HG03457 (cell line): ENCODE results near the gene RCOR2.
"Not testable (repeated sequence)": the region's sequence is repeated elsewhere in the genome, so short reads cannot be mapped to it uniquely, and the experiment has no call there.

Source experiments
- ATAC-seq: cut with Tn5 transposase; IDR thresholded peaks from one replicate; pipeline ENCODE4 v1.9.1; 2021; ENCODE audit warnings: moderate number of reproducible peaks; ENCODE audit not compliant: unreplicated experiment

The RCOR2 gene

DNA sequence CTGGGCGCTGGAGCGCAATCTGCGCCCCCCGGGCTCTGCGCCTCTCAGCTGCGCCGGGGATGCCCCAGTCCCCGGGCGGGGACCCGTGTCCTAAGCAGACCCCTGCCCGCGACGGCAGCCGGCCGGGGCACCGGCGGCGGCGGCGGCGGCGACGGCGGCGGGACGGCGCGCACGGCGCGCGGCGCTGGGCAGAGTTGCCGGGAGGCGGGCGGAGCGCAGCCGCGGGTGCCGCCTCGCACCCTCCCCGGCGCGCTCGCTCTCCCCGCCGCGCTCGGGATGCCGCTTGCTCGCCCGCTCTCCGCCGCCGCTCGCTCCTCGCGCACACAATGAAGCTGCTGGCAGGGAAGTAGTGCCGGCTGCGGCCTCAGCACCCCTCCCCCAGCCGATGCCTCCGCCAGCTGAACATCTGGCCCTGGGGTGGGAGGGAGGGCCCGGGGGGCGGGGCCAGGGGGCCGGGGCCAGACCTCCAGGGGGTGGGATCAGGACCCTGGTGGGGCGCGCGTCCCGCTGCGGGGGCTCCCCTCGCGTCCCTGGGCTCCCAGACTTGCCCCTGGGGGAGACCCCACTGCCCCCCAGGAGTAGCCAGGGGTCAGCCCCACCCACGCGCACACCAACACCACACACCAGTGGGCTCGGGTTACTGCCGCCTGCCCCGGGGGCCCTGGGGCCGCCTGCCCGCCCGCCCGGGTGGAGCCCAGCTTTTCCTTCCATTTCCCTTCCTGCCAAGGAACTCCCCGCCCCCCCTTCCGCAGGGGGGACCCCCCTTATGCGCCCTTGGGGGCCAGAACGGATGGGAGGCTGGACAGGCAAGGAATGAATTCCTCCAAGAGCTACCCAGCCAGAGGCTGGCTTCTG, at the start of gene RCOR2:
TSS of gene RCOR2 (minus strand) at position 328 of the 855 bp plus-strand sequence. CDS start 708 bp downstream, outside the sequence.
- ATAC-seq, result no peak

DNA sequence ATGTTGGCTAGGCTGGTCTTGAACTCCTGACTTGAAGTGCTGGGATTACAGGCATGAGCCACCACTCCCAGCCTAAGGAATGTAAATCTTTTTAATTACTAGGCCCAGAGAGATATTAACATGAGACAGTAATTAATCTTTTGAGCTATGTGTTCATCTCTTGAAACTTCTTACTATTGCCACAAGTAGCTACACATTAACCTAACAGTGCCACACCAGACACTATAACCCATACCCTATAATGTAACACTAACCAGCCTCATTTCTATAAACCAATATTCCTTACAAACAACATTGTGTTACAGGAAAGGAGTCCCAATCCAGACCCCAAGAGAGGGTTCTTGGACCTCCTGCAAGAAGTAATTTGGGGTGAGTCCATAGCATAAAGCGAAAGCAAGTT, 49.5 kb upstream of the RCOR2 start:
- no peak for ATAC-seq

- not testable (repeated sequence) for ATAC-seq
Measured at GRCh38 chr11:63963895-63964294, 46.9 kb upstream of the RCOR2 start.

DNA sequence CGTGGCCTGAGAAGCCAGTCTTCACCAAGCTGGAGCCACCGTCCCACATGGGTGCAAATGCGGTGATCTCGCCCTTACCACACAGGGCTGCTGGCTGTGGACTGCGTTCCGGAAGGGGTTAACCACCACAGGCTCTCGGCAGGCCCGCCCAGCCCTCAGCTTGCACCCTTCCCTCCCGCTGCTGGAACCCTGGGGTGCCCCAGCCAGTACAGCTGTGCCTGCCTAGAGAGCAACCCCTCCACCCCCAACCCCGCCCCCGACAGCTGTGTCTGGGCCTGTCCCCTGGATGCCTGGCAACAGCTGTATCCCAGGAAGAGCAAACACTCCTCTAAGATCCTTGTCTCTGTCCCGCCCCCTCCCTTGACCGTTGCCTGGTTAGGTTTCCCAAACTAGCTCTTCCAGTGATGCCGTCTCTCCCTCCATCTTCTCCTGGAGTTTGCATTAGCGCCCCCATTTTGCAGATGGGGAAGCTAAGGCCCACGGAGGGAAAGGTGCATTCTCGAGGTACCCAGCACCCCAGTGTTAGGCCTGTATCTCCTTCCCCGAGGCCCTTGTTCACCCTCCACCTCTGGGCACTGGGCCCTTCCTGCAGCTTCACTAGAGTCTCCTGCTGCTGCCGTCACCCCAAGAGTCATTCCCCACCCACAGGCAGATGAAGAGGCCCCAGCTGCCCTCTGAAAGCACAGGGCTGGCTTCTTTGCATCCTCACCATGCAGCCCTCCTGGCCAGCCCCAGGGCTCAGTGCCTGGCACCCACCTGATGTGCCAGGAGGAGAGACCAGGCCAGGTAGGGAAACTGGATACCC, 44.8 kb upstream of the RCOR2 start:
- ATAC-seq, result no peak

GRCh38 chr11:63958008-63958407, 41.0 kb upstream of the RCOR2 start:
- no peak for ATAC-seq

DNA sequence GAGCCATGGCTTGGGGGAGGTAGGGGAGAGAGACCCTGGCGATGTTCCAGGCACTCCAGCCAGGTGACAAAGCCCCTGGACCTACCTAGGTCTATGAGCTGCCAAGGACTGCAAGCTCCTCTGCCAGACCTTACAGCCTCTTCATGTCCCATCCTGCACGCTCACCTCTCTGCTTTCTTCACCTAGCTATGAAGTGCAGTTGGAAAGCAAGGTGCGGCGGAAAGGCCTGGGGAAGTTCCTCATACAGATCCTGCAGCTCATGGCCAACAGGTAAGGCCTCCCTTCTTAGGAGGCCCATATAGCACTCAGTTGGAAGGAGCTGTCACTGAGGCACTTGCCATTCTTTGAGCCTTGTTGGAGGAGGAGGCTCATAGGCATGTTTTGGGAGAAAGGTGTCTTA, 35.6 kb upstream of the RCOR2 start:
- ATAC-seq, result no peak

GRCh38 chr11:63951779-63952536, 35.0 kb upstream of the RCOR2 start:
- ATAC-seq, result no peak

GRCh38 chr11:63945477-63946163, 28.7 kb upstream of the RCOR2 start:
- no peak for ATAC-seq

GRCh38 chr11:63944987-63945386, 28.0 kb upstream of the RCOR2 start:
- no peak for ATAC-seq

GRCh38 chr11:63942803-63943202, 25.8 kb upstream of the RCOR2 start:
- no peak for ATAC-seq

DNA sequence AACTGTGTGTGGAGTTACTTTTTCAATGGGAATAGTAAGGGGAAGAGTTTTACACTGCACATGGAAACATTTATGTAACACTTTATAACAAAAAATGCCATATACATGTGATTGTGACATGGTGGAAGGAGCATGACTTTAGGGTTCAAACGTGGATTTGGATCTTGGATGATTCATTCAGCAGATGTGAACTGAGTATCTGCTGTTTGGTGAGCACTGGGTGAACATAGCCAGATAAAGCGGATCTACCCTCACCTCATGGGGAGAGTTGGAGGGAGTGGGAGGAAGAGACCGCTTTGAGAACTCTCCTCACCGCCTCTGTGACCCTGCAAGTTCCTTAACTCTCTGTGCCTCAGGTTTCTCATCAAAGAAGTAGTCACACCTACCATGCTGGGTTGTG, 24.9 kb upstream of the RCOR2 start:
- no peak for ATAC-seq

- no peak for ATAC-seq
Measured at GRCh38 chr11:63940786-63941185, 23.8 kb upstream of the RCOR2 start.

DNA sequence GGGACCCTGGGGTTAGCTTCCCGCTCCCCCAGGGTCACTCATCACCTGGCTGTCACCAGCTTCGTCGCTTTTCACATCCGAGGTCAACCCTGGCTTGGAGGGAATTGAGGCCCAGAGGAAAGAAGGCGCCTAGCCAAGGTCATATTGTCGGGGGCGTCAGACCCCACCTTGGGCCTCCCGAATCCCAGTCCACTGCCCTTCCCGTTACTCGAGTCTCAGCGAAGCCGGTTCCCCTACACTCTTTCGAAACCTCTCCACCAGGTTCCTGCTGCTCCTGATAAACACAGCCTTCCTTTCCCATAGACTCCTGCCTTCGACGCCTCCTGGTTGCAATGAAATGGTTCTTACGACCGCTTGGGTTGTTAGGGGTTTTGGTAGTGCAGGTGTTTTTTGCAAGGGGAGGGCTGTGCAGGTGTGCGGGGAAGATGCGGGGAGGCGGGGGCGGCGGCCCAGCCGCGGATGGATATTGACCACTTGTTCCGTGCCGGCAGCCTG, 22.5 kb upstream of the RCOR2 start:
- no peak for ATAC-seq

DNA sequence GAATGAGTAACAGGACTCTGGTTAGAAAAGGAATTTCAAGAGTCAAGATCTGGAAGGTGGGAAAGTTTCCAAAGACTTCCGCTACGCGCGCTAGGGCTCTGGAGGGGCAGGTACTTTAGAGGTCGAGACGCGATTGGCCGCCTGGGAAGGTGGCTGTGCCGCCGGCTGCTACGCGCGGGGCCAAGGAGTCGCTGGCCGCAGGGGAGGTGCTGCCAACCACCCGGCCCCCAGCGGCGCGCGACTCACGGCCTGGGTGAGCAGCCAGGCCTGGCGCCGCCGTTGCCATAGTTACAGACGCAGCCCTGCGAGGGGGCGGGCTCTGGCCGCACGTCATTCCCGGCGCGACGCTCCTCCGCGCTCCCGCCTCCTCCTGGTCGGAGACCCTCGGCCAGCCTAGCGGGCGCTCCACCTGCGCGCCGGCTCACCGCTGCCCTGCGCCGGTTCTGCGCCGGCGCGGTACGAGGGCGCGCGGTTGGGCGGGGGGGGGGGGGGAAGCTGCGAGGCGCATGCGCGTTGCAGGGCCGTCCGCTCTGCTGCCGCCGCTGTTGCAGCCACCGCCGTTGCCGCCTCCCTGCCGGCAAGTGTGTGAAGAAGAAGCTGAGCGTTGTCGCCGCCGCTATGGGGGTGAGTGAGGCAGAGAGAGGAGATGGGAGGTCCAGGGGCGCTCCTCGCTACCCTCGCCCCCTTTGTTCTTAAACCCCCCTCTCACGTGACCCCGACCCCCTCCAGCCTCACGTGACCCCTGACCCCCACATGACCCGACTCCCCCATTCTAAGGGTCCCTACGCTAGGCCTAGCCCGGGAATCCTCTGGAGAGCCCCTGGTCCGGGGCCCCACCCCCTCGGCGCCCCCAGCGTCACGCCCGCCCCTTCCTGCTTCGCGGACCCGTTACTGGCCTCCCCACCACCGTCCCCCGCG, 21.8 kb upstream of the RCOR2 start, which contains the start of gene NAA40:
TSS of gene NAA40 (plus strand) at position 524 of the 918 bp plus-strand sequence. CDS start at position 619, 95 bp downstream.
- peak; percentile 84 for ATAC-seq

GRCh38 chr11:63937713-63938478, 20.9 kb upstream of the RCOR2 start:
- ATAC-seq, result peak; percentile 4

DNA sequence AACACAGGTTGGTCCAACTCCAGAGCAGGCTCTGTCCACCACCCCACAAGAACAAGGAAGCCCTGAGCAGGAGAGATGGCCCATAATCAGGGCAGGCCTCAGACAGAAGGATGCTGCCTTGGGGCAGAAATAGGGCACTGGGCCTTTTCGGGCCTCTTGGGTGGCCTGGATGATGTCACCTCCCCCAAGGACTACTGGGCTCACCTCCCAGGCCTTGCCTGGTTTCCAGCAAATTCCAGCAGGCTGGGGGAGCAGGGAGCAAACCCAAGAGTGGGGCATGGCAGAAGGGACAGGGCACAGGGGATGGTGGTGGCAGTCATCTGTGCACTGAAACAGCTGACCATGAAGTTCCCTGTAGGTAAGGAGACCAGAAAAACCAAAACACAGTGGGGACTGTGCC, 16.5 kb upstream of the RCOR2 start:
- no peak for ATAC-seq

DNA sequence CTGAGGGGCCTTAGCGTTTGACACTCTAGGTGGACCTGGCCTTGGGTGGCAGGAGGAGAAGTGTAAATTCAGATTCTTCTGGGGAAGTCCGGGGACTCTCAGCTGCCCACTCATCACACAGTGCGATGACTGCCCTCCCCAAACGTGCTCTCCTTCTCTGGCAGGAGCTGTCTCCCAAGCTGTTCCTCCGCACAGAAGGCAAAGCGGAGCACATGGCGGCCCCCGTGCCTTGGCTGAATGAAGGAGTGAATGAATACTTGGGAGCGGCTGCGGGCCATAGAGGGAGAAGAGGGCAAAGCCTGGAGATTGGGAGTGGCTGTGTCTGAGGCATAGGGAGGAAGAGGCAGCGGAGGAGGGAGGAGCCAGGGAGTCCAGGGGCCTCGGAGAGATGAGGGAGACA, 14.9 kb upstream of the RCOR2 start:
- no peak for ATAC-seq

DNA sequence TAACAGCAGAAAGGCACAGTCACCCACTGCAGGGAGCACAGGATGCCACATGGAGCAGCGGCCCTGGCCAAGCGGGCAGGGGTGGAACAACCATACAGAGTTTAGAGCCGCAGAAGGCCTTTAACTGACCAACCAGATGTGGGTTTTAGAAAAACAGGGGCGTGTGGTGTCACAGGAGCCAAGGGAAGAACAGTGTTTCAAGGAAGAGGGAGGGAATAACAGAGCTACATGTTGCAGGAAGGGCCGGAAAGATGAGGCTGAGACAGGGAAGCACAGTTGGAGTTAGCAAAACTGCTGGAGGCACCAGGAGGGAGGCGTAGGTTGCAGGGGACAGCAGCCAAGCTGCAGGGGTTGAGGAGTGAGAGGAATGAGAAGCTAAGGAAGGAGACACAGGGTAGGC, 14.1 kb upstream of the RCOR2 start:
- no peak for ATAC-seq

GRCh38 chr11:63929616-63930015, 12.7 kb upstream of the RCOR2 start:
- ATAC-seq, result no peak
